HepG2 (cell line): Measurements from ENCODE around the gene PXK. TPM values are rescaled to one million over a fixed set of nuclear protein-coding genes. Genes with fewer than 3 reads are reported as not detected.

ENCODE experiments used
- ATAC-seq: fragments of 200-7000 bp; cut with Tn5 transposase; 3 replicates; pipeline ENCODE4 v1.9.1; 2020; ENCODE audit warnings: mild to moderate bottlenecking, moderate library complexity
- BruUV-seq: library from RNA; stranded (reverse); fragments of 400-500 nt; replicated peaks from 2 replicates; lab custom pipeline; 2021; lab: Mats Ljungman, UMichigan
- CTCF ChIA-PET: fragments of 300-600 bp; formaldehyde crosslinking; extraction: SDS; loops from one replicate; lab custom pipeline; 2021; ENCODE audit warnings: low total read pairs, inconsistent platforms, low intra/inter-chr PET ratio; lab: Yijun Ruan, JAX
- POLR2A ChIA-PET: fragments of 350-600 bp; sonication (Branson Sonifier 250); formaldehyde crosslinking; loops from one replicate; lab custom pipeline; 2020; ENCODE audit warnings: antibody characterized with exemption, inconsistent platforms; lab: Yijun Ruan, JAX
- DNase-seq: peaks from one replicate; pipeline ENCODE4 v3.0.0-alpha.2; 2015; ENCODE audit warnings: low spot score
- FAIRE-seq: peaks from 3 replicates; lab custom pipeline; 2011; peaks lifted over from hg19 to GRCh38; lab: Jason Lieb, UNC
- H2AFZ ChIP-seq: one replicate; pipeline ENCODE4 v1.6.1; 2011; ENCODE audit warnings: low read length, inconsistent platforms
- H3K27ac ChIP-seq: fragments of 300-600 bp; 3 replicates; pipeline ENCODE4 v1.8.0; 2011; ENCODE audit warnings: mixed run types, mild to moderate bottlenecking, mixed read lengths, low read length, inconsistent platforms; ENCODE audit not compliant: insufficient read depth; ENCODE audit errors: extremely low read length
- H3K27me3 ChIP-seq, 2 experiments: fragments of 200-600 bp in 1 of 2; 2 replicates in 1 of 2; 3 replicates in 1 of 2; pipeline versions ENCODE4 v1.6.0 to v1.8.0; 2011; ENCODE audit warnings: low read length in 2 of 2, mild to moderate bottlenecking in 2 of 2, moderate library complexity in 2 of 2, inconsistent platforms in 1 of 2; ENCODE audit not compliant: insufficient read depth in 2 of 2, control insufficient read depth in 1 of 2
- H3K36me3 ChIP-seq, 2 experiments: fragments of 200-600 bp in 1 of 2; replicated peaks in 1 of 2; 2 replicates in 1 of 2; 3 replicates in 1 of 2; pipeline versions ENCODE4 v1.5.1 to v1.8.0; 2011; ENCODE audit warnings: low read length in 2 of 2, inconsistent platforms in 1 of 2; ENCODE audit not compliant: insufficient read depth in 2 of 2, control insufficient read depth in 1 of 2
- H3K4me1 ChIP-seq: 2 replicates; pipeline ENCODE4 v1.5.1; 2012; ENCODE audit warnings: low read length, inconsistent platforms; ENCODE audit not compliant: insufficient read depth
- H3K4me2 ChIP-seq: 2 replicates; pipeline ENCODE4 v1.6.0; 2011; ENCODE audit warnings: low read depth, low read length, inconsistent platforms
- H3K4me3 ChIP-seq, 3 experiments: fragments of 200-600 bp in 1 of 3; sonication (generic), shearing (Covaris generic) in 1 of 3; replicated peaks in 1 of 3; 2 replicates each; pipeline ENCODE4 v1.5.1; 2011 to 2016; ENCODE audit warnings: low read length in 3 of 3, inconsistent platforms in 2 of 3, low read depth in 2 of 3, mild to moderate bottlenecking in 2 of 3, control low read depth in 1 of 3, mixed read lengths in 1 of 3; ENCODE audit not compliant: insufficient read depth in 1 of 3
- H3K79me2 ChIP-seq: one replicate; pipeline ENCODE4 v1.6.1; 2011; ENCODE audit warnings: low read length, inconsistent platforms; ENCODE audit not compliant: insufficient read depth
- H3K9ac ChIP-seq: 2 replicates; pipeline ENCODE4 v1.6.0; 2011; ENCODE audit warnings: mild to moderate bottlenecking, low read depth, low read length, inconsistent platforms; ENCODE audit not compliant: insufficient read depth
- H3K9me3 ChIP-seq: 2 replicates; pipeline ENCODE4 v1.5.1; 2012; ENCODE audit warnings: mild to moderate bottlenecking, low read length
- H4K20me1 ChIP-seq: 2 replicates; pipeline ENCODE4 v1.6.0; 2011; ENCODE audit warnings: inconsistent platforms, mild to moderate bottlenecking, low read length, moderate library complexity; ENCODE audit not compliant: insufficient read depth
- ATF7 ChIP-seq, 2 experiments: fragments of 450-650 bp in 1 of 2; sonication (generic) in 1 of 2; formaldehyde crosslinking in 1 of 2; IDR thresholded peaks; 2 replicates each; pipeline versions ENCODE4 v1.4.0 to v1.6.1; 2016 to 2020; ENCODE audit warnings: antibody characterized with exemption in 1 of 2, mild to moderate bottlenecking in 1 of 2, missing genetic modification reagents in 1 of 2
- JUNB ChIP-seq: sonication (generic); formaldehyde crosslinking; IDR thresholded peaks from 2 replicates; pipeline ENCODE4 v1.8.0; 2022; ENCODE audit warnings: missing genetic modification reagents, mild to moderate bottlenecking, borderline replicate concordance
- MIER3 ChIP-seq: IDR thresholded peaks from 2 replicates; pipeline ENCODE4 v1.6.1; 2016; ENCODE audit warnings: missing compliant biosample characterization, borderline replicate concordance
- RCOR2 ChIP-seq: IDR thresholded peaks from 2 replicates; pipeline ENCODE4 v1.6.1; 2016; ENCODE audit warnings: missing biosample characterization, missing genetic modification reagents
- RNF2 ChIP-seq: fragments of 450-650 bp; conservative IDR thresholded peaks from 2 replicates; pipeline ENCODE4 v1.6.1; 2016; ENCODE audit warnings: low read depth
- SCMH1 ChIP-seq: sonication (generic); formaldehyde crosslinking; IDR thresholded peaks from 2 replicates; pipeline ENCODE4 v1.9.0; 2021; ENCODE audit warnings: missing genetic modification reagents, mild to moderate bottlenecking, borderline replicate concordance
- U2AF1 ChIP-seq: fragments of 200-400 bp; formaldehyde crosslinking; optimal IDR thresholded peaks from 2 replicates; pipeline ENCODE3; 2017; ENCODE audit warnings: mild to moderate bottlenecking, low read depth, low read length
- ZC3H13 ChIP-seq: sonication (generic); formaldehyde crosslinking; IDR thresholded peaks from 2 replicates; pipeline ENCODE4 v1.8.1; 2023; ENCODE audit warnings: mild to moderate bottlenecking, missing genetic modification reagents, moderate library complexity
- ZSCAN29 ChIP-seq: sonication (generic); formaldehyde crosslinking; conservative IDR thresholded peaks from 2 replicates; pipeline ENCODE4 v1.4.0; 2020; ENCODE audit warnings: mild to moderate bottlenecking, missing genetic modification reagents
- WGBS: methylation state at CpG from one replicate; pipeline ENCODE4 v1.1.6; 2017; ENCODE audit warnings: low lambda C conversion rate; 5-methylcytosine and 5-hydroxymethylcytosine counted together
- in situ Hi-C: cut with HindIII; loops from 2 replicates; pipeline ENCODE4 v1.10.0; 2017; ENCODE audit warnings: low pct_unique_long_range_greater_than_20kb; ENCODE audit not compliant: extremely low pct_ligation_motif_present
- intact Hi-C: fragments of 100-400 bp; cut with micrococcal nuclease; formaldehyde crosslinking; loops from one replicate; pipeline ENCODE4 v1.10.0; 2022; ENCODE audit not compliant: unreplicated experiment
- polyA plus RNA-seq, 8 experiments: library from polyadenylated mRNA; depleted of rRNA in 3 of 8; stranded (reverse) in 7 of 8; unstranded in 1 of 8; fragments of >200 nt; fragmentation: Illumina TruSeq in 4 of 8; extraction: Trizol in 4 of 8; gene quantifications; 2 replicates each; pipeline versions ENCODE4 v1.2.1 to v1.2.3, GENCODE V29; 2011 to 2016; ENCODE audit warnings: low read depth in 4 of 8, missing spikeins in 1 of 8, mixed read lengths in 1 of 8; ENCODE audit not compliant: insufficient read depth in 1 of 8
- total RNA-seq, 5 experiments: library from RNA; depleted of rRNA; stranded (reverse); fragments of >200 nt; fragmentation: Illumina TruSeq; extraction: Trizol; gene quantifications; 2 replicates each; pipeline ENCODE4 v1.2.3, GENCODE V29; 2016; ENCODE audit warnings: low read depth in 1 of 5
- TF ChIP-seq, protein P1 (sequence below), 2 experiments: sonication (generic) in 1 of 2; formaldehyde crosslinking in 1 of 2; IDR thresholded peaks; 2 replicates each; pipeline versions ENCODE4 v1.6.1 to v1.9.0; 2014 to 2022; ENCODE audit warnings: antibody characterized with exemption in 1 of 2, borderline replicate concordance in 1 of 2, inconsistent platforms in 1 of 2, low read depth in 1 of 2, missing genetic modification reagents in 1 of 2
- TF ChIP-seq, protein P2 (sequence below): sonication (generic); formaldehyde crosslinking; IDR thresholded peaks from 2 replicates; pipeline ENCODE4 v1.4.0; 2020; ENCODE audit warnings: low read depth, mild to moderate bottlenecking, missing genetic modification reagents

Gene PXK
- total and polyA plus RNA-seq, 2 of the 13 experiments (the other 11 are each of a cell fraction or from before 2014, with no cell fraction given), result 6.4 to 18.6 TPM

DNA sequence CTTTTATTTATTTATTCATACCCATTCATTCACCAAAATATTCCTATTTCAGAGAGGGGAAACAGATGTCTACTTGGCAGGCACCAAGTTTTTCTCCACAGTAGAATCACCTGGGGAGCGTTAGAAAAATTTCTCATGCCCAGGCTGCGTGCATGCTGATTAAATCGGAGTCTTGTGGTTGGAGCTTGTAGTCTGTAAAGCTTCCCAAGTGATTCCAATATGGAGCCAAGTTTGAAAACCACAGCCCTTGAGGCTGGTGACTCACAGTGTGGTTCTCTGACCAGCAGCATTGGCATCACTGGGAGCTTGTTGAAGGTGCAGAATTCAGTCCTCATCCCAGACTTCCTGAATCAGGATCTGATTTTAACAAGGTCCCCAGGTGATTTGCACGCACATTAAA is 51.2 kb downstream of the PXK start:
- Histone ChIP-seq H3K9me3 (no peaks in the 10 kb centered on the region), H3K27ac (no peak overlapping the region), H3K36me3 (peaks cover 0 to 6% of the 10 kb centered on the region in 2 experiments; a peak in 1 of 5 replicates), H3K9ac (no peak overlapping the region), H3K4me2 (no peak overlapping the region), H4K20me1 (no peaks in the 10 kb centered on the region), H3K4me1 (no peaks in the 10 kb centered on the region), H3K4me3 (no peak overlapping the region), H2AFZ (no peak overlapping the region), H3K27me3 (no peaks in the 10 kb centered on the region), H3K79me2 (no peaks in the 10 kb centered on the region)
- in situ Hi-C loops (no loop called here), intact Hi-C loops (no loop called here)
- DNase-seq, result no peak
- TSS peak; percentile 28 for BruUV-seq
- POLR2A ChIA-PET, result no interaction called here
- FAIRE-seq, result no peak
- 99% methylated on average over 4 of the region's 4 CpGs for WGBS
- TF ChIP-seq ZC3H13 (CRISPR knock-in tag) (no peak), JUNB (CRISPR knock-in tag) (no peak), SCMH1 (CRISPR knock-in tag) (no peak), U2AF1 (no peak), MIER3 (CRISPR knock-in tag) (no peak), ZSCAN29 (no peak), RNF2 (no peak), ATF7 (IDR thresholded peaks at IDR 0.05) (no peak), ATF7 (CRISPR knock-in tag; IDR thresholded peaks at IDR 0.05) (no peak), RCOR2 (CRISPR knock-in tag) (no peak)
- TF ChIP-seq, protein P1, sequence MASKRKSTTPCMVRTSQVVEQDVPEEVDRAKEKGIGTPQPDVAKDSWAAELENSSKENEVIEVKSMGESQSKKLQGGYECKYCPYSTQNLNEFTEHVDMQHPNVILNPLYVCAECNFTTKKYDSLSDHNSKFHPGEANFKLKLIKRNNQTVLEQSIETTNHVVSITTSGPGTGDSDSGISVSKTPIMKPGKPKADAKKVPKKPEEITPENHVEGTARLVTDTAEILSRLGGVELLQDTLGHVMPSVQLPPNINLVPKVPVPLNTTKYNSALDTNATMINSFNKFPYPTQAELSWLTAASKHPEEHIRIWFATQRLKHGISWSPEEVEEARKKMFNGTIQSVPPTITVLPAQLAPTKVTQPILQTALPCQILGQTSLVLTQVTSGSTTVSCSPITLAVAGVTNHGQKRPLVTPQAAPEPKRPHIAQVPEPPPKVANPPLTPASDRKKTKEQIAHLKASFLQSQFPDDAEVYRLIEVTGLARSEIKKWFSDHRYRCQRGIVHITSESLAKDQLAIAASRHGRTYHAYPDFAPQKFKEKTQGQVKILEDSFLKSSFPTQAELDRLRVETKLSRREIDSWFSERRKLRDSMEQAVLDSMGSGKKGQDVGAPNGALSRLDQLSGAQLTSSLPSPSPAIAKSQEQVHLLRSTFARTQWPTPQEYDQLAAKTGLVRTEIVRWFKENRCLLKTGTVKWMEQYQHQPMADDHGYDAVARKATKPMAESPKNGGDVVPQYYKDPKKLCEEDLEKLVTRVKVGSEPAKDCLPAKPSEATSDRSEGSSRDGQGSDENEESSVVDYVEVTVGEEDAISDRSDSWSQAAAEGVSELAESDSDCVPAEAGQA (IDR thresholded peaks at IDR 0.05; ENCODE audit: low read depth), result no peak
- TF ChIP-seq, protein P1 (CRISPR knock-in tag; IDR thresholded peaks at IDR 0.05; ENCODE audit: borderline replicate concordance), result no peak
- TF ChIP-seq, protein P2, sequence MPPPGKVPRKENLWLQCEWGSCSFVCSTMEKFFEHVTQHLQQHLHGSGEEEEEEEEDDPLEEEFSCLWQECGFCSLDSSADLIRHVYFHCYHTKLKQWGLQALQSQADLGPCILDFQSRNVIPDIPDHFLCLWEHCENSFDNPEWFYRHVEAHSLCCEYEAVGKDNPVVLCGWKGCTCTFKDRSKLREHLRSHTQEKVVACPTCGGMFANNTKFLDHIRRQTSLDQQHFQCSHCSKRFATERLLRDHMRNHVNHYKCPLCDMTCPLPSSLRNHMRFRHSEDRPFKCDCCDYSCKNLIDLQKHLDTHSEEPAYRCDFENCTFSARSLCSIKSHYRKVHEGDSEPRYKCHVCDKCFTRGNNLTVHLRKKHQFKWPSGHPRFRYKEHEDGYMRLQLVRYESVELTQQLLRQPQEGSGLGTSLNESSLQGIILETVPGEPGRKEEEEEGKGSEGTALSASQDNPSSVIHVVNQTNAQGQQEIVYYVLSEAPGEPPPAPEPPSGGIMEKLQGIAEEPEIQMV (CRISPR knock-in tag), result no peak
- ATAC-seq, result no peak
- CTCF ChIA-PET, result no interaction called here
